HL-60 (cell line): Measurements from ENCODE around the gene SLC22A17.

Experiments used
- DNase-seq, 2 experiments: peaks; one replicate each; pipeline ENCODE4 v3.0.0-alpha.2; 2010 to 2020; ENCODE audit warnings: low read depth in 1 of 2, low spot score in 1 of 2
- H3K27ac ChIP-seq: fragments of 250-450 bp; sonication (Bioruptor Pico); replicated peaks from 2 replicates; pipeline ENCODE4 v1.5.1; 2020; ENCODE audit warnings: mild to moderate bottlenecking, moderate library complexity
- H3K27me3 ChIP-seq: fragments of 250-450 bp; sonication (Bioruptor Pico); 2 replicates; pipeline ENCODE4 v1.5.1; 2021; ENCODE audit warnings: mild to moderate bottlenecking, moderate library complexity; ENCODE audit not compliant: insufficient read depth, poor library complexity, severe bottlenecking
- H3K4me3 ChIP-seq: replicated peaks from 2 replicates; pipeline ENCODE4 v1.5.1; 2011; ENCODE audit warnings: mild to moderate bottlenecking, control low read depth, low read length; ENCODE audit not compliant: insufficient read depth
- CTCF ChIP-seq: IDR thresholded peaks from one replicate; pipeline ENCODE4 v1.5.1; 2011; ENCODE audit warnings: low read length, control low read depth, inconsistent platforms; ENCODE audit not compliant: insufficient read depth
- GABPA ChIP-seq: IDR thresholded peaks from 2 replicates; pipeline ENCODE4 v1.6.1; 2012; ENCODE audit warnings: low read depth
- POLR2AphosphoS5 ChIP-seq: IDR thresholded peaks from 2 replicates; pipeline ENCODE4 v1.6.1; 2012; ENCODE audit warnings: low read depth
- REST ChIP-seq: IDR thresholded peaks from 2 replicates; pipeline ENCODE4 v1.6.1; 2012; ENCODE audit warnings: low read depth; ENCODE audit not compliant: insufficient replicate concordance
- SPI1 ChIP-seq: IDR thresholded peaks from 2 replicates; pipeline ENCODE4 v1.6.1; 2012; ENCODE audit warnings: low read depth, mild to moderate bottlenecking, borderline replicate concordance

The SLC22A17 gene

GRCh38 chr14:23316300-23316699 is 36.4 kb downstream of the SLC22A17 start:
- Histone ChIP-seq H3K27me3 (no peaks in the 10 kb centered on the region), H3K4me3 (no peak overlapping the region), H3K27ac (no peak overlapping the region)
- DNase-seq, result no peak
- TF ChIP-seq SPI1 (no peak), GABPA (no peak), REST (no peak), CTCF (no peak), POLR2AphosphoS5 (no peak)

GRCh38 chr14:23310546-23310945 is 42.1 kb downstream of the SLC22A17 start:
- Histone ChIP-seq H3K27me3 (no peaks in the 10 kb centered on the region), H3K27ac (no peak overlapping the region), H3K4me3 (no peak overlapping the region)
- no peak for TF ChIP-seq REST
- TF ChIP-seq POLR2AphosphoS5, result no peak
- no peak for TF ChIP-seq GABPA
- no peak for TF ChIP-seq CTCF
- no peak for TF ChIP-seq SPI1
- no peak for DNase-seq

GRCh38 chr14:23308721-23309445 is 43.8 kb downstream of the SLC22A17 start:
- no peak overlapping the region for H3K27ac ChIP-seq
- H3K4me3 ChIP-seq, result no peak overlapping the region
- TF ChIP-seq CTCF (no peak), REST (no peak)
- H3K27me3 ChIP-seq, result no peaks in the 10 kb centered on the region
- no peak for DNase-seq
